GM19467 (cell line): Measurements from ENCODE around the gene LMO7.
A peak's percentile ranks its signal among the peaks of the same experiment; 100 is the strongest.

Experiments used
- ATAC-seq: cut with Tn5 transposase; IDR thresholded peaks from one replicate; pipeline ENCODE4 v1.9.1; 2021; ENCODE audit warnings: mild to moderate bottlenecking, moderate library complexity; ENCODE audit not compliant: unreplicated experiment

The LMO7 gene

GRCh38 chr13:75635828-75636435, at the start of gene LMO7:
LMO7 (plus strand) TSS chr13:75636330; CDS start chr13:75636658, 328 bp downstream.
- ATAC-seq, result peak; percentile 62

- no peak for ATAC-seq
These were observed 48.5 kb upstream of the LMO7 start for GRCh38 chr13:75587679-75588078.

GRCh38 chr13:75596657-75597182, 39.4 kb upstream of the LMO7 start:
- no peak for ATAC-seq

- ATAC-seq, result no peak
These were observed 35.8 kb upstream of the LMO7 start for GRCh38 chr13:75600371-75600770.

- ATAC-seq, result no peak
These were observed 33.1 kb upstream of the LMO7 start for GRCh38 chr13:75603038-75603437.

- ATAC-seq, result no peak
These were observed 28.7 kb upstream of the LMO7 start for GRCh38 chr13:75607447-75607846.

- ATAC-seq, result no peak
These were observed 25.7 kb upstream of the LMO7 start for GRCh38 chr13:75610466-75610865.

GRCh38 chr13:75612354-75612753, 23.8 kb upstream of the LMO7 start:
- no peak for ATAC-seq

GRCh38 chr13:75617230-75617629, 18.9 kb upstream of the LMO7 start:
- ATAC-seq, result no peak

- ATAC-seq, result no peak
These were observed 17.8 kb upstream of the LMO7 start for GRCh38 chr13:75618308-75618707.

GRCh38 chr13:75620020-75620419, 16.1 kb upstream of the LMO7 start:
- ATAC-seq, result no peak

GRCh38 chr13:75621147-75621546, 15.0 kb upstream of the LMO7 start:
- ATAC-seq, result no peak

GRCh38 chr13:75628801-75629200, 7.3 kb upstream of the LMO7 start:
- ATAC-seq, result no peak

- ATAC-seq, result no peak
These were observed 2.8 kb upstream of the LMO7 start for GRCh38 chr13:75633285-75633684.

GRCh38 chr13:75635101-75635827, 866 bp upstream of the LMO7 start:
- ATAC-seq, result no peak

- ATAC-seq, result peak; percentile 53
These were observed 478 bp downstream of the LMO7 start for GRCh38 chr13:75636436-75637180.

GRCh38 chr13:75637181-75637750, 1.1 kb downstream of the LMO7 start:
- no peak for ATAC-seq

- no peak for ATAC-seq
These were observed 3.3 kb downstream of the LMO7 start for GRCh38 chr13:75639454-75639853.

GRCh38 chr13:75641026-75641425, 4.9 kb downstream of the LMO7 start:
- no peak for ATAC-seq

- ATAC-seq, result no peak
These were observed 7.1 kb downstream of the LMO7 start for GRCh38 chr13:75643182-75643581.

- ATAC-seq, result no peak
These were observed 7.6 kb downstream of the LMO7 start for GRCh38 chr13:75643693-75644092.
